CD4-positive, alpha-beta T cell treated with Interferon alpha-2 for 1 hour (primary cell): Measurements from ENCODE around the gene SLFNL1.

ENCODE experiments used
- DNase-seq, 2 donors: peaks; one replicate each; pipeline ENCODE4 v3.0.0-alpha.2; 2020 to 2022

Gene SLFNL1

DNA sequence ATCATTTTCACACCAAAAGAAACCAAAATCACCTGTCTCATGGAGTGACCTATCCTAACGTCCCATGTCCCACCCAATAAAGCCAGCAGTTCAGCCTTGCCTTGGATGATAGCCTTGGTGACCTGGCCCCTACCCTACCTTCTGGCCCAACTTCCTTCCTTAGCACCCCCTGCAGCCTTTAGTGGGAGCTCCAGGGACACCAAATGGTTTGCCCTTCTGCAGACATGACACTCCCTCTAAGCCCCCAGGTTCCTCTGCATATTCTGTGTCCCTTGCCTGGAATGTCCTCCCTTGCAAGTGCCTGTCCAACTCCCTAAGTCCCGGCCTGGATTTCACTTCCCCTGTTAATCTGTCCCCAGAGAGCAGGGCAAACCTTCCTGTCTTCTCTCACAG, 2.2 kb downstream of the SLFNL1 start:
- DNase-seq, result no peak

DNA sequence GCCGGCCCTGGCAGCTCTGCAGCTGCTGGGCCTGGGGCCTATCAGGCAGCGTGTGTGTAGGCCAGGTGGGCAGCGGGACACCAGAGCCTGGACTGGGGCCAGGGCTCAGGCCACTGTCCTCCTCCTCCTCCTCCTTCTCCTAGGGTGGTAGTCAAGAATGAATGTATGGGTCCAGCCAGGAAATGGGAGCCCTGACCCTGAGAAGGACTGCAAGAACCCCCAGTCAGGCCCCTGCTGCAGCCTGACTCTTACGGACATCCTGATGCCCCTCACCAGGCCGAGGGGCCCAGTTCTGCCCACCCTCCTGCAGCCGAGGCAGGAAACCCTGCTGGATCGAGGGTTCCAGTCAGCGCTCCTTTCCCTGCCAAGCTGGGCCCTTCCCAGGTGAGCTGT, 3.5 kb downstream of the SLFNL1 start:
- no peak for DNase-seq

DNA sequence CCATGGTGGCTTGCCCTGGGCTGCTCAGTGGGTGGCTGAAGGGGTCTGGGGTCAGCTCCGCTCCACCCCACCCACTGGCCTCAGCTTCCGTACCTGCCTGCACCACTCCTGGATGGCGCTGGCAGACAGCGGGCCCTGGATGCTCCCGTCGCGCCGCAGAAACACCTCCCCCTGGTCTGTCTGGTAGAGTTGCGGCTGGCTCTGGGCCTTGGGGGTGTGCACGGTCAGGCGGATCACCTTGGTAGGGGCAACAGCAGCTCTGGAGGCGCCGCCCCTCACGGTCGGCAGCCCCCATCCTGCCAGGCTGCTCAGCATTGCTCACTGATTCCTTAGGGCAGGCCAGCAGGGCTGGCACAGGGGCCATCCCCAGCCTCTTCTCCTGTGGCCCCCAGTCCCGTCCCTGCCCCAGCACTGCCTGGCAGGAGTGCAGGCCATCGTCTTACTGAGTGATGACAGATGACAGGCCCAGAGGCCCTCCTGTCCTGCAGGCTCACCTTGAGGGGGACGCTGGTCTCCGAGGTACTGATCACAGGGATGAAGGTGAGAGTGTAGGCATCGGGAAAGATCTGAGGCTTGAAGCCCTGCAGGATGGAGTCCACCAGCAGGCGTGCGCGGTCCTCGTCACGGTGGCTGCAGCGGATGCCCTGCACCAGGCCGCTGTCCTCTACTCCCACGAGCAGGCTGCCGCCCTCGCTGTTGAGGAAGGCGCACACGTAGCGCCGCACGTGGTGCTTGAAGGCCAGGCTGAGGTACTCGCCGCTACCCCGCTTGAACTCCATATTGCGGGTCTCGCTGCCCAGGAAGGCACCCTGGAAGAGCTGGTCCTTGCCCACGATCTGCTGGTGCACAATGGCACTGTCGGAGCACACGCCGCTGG, 4.1 kb downstream of the SLFNL1 start:
- no peak for DNase-seq

GRCh38 chr1:41015897-41016470, 5.5 kb downstream of the SLFNL1 start:
- DNase-seq, result no peak

DNA sequence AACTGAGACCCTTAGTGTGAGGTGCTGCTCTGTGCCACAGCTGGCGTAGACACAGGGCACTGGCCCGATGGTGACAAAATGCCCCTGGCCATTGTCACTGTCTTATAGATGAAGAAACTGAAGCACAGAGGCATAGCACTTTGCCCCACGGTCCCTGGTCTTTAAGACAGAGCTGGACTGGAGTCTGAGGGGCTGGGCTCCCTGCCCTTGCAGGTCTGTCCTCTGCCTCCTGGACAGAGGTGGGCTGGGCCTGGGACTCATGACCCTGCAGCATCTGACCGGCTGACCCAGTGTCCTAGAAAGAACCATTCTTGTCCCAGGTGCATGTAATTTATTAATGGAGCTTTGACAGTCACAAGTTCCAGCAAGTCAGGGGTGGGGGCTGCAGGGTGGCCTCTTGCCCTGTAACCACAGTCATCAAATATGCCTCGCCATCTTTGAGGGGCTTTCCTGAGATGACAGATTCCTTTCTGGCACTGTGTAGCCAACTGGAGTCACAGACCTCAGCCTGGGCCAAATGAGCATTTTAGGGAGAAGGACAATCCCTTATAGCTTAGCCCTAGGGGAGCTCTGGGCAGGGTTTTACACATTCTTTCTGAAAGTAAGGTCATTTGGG, 6.1 kb downstream of the SLFNL1 start:
- no peak for DNase-seq

GRCh38 chr1:41014871-41015270, 6.7 kb downstream of the SLFNL1 start:
- DNase-seq, result no peak

DNA sequence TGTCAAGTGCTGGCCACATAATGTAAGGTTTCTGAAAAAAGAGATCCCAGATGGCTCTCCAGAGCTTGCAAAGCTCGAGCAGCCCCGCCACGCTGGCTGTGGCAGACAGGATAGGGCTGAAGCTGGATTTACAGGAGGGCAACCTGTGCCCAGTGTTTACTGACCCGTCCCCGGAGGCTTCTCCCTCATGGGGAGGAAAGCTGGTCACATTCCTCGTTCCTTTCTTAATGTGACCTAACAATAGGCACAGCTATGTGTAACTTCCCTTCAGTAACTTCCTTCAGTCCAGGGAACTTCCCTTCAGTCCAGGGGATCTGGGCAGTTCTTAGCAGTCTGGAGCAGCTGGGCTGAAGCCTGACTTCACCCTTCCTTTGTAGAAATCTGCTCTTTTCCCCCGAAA, 7.7 kb downstream of the SLFNL1 start:
- DNase-seq, result no peak

GRCh38 chr1:41013024-41013423, 8.5 kb downstream of the SLFNL1 start:
- DNase-seq, result no peak

GRCh38 chr1:41010345-41010744, 11.2 kb downstream of the SLFNL1 start:
- DNase-seq, result no peak

- DNase-seq, result no peak
These were observed 12.1 kb downstream of the SLFNL1 start for GRCh38 chr1:41009466-41009865.

- no peak for DNase-seq
These were observed 14.3 kb downstream of the SLFNL1 start for GRCh38 chr1:41006942-41007865.

DNA sequence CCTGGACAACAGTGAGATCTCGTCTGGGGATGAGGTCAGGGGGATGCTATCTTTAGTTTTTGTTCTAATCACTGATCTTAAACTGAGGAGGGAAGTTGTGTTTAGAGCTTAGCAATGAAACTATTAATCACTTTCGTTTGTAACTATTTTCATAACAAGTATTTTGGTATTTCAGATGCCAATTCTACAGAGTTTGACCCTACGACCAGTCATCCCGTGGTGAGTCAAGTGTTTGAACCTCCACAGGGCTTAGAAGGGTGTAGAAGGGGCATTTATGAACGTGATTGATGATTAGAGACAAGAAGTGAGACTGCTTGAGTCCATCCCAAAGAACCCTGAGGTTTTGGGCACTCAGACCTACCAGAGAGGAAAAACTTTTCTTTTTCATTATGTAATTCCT, 15.6 kb downstream of the SLFNL1 start:
- DNase-seq, result no peak

DNA sequence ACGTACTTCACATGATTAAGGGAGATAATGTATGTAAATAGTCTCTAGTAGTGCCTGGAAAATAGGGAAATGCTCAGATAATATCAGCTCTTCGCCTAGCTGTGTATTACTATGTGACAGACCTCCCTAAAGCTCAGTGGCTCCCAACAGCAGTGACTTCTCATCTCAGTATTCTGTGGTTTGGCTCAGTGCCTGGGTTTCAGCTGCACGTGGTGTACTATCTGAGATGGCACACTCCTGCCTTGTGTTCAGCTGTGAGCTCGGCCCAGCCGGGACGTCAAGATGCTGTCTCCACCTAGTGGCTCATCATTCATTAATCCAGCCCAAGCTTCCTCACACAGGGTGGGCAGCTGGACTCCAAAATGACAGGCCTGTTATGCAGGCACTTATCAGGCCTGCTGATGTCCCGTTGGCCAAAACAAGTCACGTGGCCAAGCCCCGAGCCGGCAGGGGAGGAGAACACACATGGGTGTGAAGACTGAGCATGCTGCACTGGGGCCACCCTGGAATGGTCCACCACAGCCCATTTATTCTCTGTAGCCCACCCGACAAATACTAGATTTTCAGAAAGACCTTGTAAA, 17.8 kb downstream of the SLFNL1 start:
- peak; percentile 85 to 86 for DNase-seq

- no peak for DNase-seq
These were observed 18.3 kb downstream of the SLFNL1 start for GRCh38 chr1:41003127-41003639.

GRCh38 chr1:40998668-40999067, 22.9 kb downstream of the SLFNL1 start:
- no peak for DNase-seq

GRCh38 chr1:40997096-40997495, 24.4 kb downstream of the SLFNL1 start:
- no peak for DNase-seq

DNA sequence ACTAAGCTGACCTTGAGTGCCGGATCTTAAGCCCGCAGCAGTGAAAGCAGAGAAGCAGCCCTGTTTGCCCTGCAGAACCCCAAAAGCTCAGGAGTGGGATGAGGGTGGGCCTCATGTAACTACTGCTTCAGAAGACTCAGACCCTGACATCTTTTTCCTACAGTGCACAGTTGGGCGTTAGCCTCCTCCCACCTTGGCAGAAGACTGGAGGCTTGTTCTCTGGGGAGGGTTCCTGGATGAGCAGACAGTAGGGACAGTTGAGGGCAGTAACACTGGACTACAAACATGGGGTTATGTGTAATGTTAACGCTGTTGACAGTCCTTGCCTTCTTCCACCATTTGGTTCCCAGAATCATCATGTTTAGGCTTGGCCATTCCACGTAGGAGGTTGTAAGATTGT, 32.5 kb downstream of the SLFNL1 start:
- DNase-seq, result no peak

DNA sequence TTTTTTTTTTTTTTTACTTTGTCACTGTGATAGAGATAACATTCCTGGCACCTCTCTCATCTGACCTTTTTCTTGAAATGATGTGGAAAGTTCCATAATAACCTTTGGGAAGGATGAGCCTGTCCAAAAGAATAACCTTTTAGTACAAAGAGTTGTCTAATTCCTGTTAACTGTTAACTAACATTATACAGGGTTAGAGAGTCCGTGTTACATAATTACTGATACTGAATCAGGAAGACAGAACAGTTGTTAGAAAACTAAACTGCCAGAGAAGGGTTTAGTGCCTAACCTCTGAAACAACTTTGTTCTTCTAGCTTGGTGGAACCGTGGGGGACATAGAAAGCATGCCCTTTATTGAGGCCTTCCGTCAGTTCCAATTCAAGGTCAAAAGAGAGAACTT, 33.2 kb downstream of the SLFNL1 start:
- DNase-seq, result no peak

- no peak for DNase-seq
These were observed 33.9 kb downstream of the SLFNL1 start for GRCh38 chr1:40987439-40988276.

DNA sequence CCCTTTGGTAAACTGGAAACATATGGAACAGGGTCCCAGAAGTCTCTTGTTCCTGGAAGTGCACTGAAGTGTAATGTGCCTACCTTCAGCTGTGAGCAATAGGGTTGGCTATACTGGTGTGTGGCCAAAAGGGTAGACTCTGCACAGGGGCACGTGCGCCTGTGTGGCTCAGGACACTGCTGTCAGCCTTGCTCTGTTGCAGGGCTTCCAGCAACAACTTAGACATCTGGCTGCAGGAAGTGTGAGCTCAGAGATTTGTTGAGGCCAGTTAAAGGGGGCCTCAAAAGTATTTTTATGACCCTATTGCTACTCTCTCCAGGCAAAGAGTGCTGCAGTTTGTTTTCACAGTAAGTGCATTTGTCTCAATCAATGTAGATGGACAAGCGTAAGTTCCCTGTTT, 34.6 kb downstream of the SLFNL1 start:
- DNase-seq, result no peak

- no peak for DNase-seq
These were observed 35.2 kb downstream of the SLFNL1 start for GRCh38 chr1:40986328-40986783.
